Transverse colon (tissue), 4 donors: ENCODE measurements around the gene RAMACL.

Source experiments
- CTCF ChIP-seq, 5 experiments: fragments of 200-600 bp in 3 of 5; fragments of 450-650 bp in 2 of 5; sonication (generic) in 3 of 5; IDR thresholded peaks; 1 replicate in 2 of 5; 2 replicates in 3 of 5; pipeline ENCODE4 v1.5.1; 2016 to 2017; ENCODE audit warnings: antibody characterized with exemption in 5 of 5, inconsistent platforms in 3 of 5, mild to moderate bottlenecking in 2 of 5, moderate library complexity in 1 of 5
- EP300 ChIP-seq: sonication (generic); formaldehyde crosslinking; IDR thresholded peaks from one replicate; pipeline ENCODE4 v1.6.1; 2017; ENCODE audit warnings: antibody characterized with exemption, low read depth
- POLR2A ChIP-seq: fragments of 450-650 bp; IDR thresholded peaks from one replicate; pipeline ENCODE4 v1.6.1; 2016; ENCODE audit warnings: antibody characterized with exemption, mild to moderate bottlenecking, moderate library complexity
- POLR2AphosphoS5 ChIP-seq, 3 donors: sonication (generic); formaldehyde crosslinking; IDR thresholded peaks; one replicate each; pipeline ENCODE4 v1.6.1; 2016; ENCODE audit warnings: antibody characterized with exemption in 3 of 3

GRCh38 chr6:166591026-166591425 is 4.5 kb upstream of the RAMACL start:
- TF ChIP-seq EP300 (no peak), POLR2AphosphoS5 (IDR thresholded peaks at IDR 0.05) (no peak), POLR2A (no peak), CTCF (IDR thresholded peaks at IDR 0.05) (no peak)
